Measurements from ENCODE around the gene BCAS3. TPM values are rescaled to one million over a fixed set of nuclear protein-coding genes. Genes with fewer than 3 reads are reported as not detected.
"Not testable (repeated sequence)": the region's sequence is repeated elsewhere in the genome, so short reads cannot be mapped to it uniquely, and the experiment has no call there.

Gene BCAS3
- total RNA-seq, 1 donor from 2014 or later = 9.5 TPM

GRCh38 chr17:61352781-61353491 is 675.3 kb downstream of the BCAS3 start:
- Mint-ChIP-seq H3K9me3 (no peaks in the 10 kb centered on the region), H3K27me3 (no peaks in the 10 kb centered on the region), H3K36me3 (ENCODE audit: low read depth) (no peaks in the 10 kb centered on the region), H3K27ac (no peak overlapping the region), H3K4me1 (no peaks in the 10 kb centered on the region), H3K4me3 (no peak overlapping the region)
- DNase-seq = no peak
- intact Hi-C loops (cut with micrococcal nuclease) = no loop called here

GRCh38 chr17:61353615-61354014 is 676.0 kb downstream of the BCAS3 start:
- no peak for DNase-seq
- intact Hi-C loops (cut with micrococcal nuclease) = no loop called here
- no peaks in the 10 kb centered on the region for H3K27me3 Mint-ChIP-seq
- H3K9me3 Mint-ChIP-seq = no peaks in the 10 kb centered on the region
- H3K4me3 Mint-ChIP-seq = no peak overlapping the region
- no peak overlapping the region for H3K27ac Mint-ChIP-seq
- H3K4me1 Mint-ChIP-seq = no peaks in the 10 kb centered on the region
- H3K36me3 Mint-ChIP-seq (ENCODE audit: low read depth) = no peaks in the 10 kb centered on the region

GRCh38 chr17:61354895-61355874 is 677.5 kb downstream of the BCAS3 start:
- no peak for DNase-seq
- H3K9me3 Mint-ChIP-seq = no peaks in the 10 kb centered on the region
- no peak overlapping the region for H3K27ac Mint-ChIP-seq
- no peaks in the 10 kb centered on the region for H3K4me1 Mint-ChIP-seq
- intact Hi-C loops (cut with micrococcal nuclease) = no loop called here
- no peaks in the 10 kb centered on the region for H3K27me3 Mint-ChIP-seq
- H3K36me3 Mint-ChIP-seq (ENCODE audit: low read depth) = no peaks in the 10 kb centered on the region
- no peak overlapping the region for H3K4me3 Mint-ChIP-seq

- H3K4me3 Mint-ChIP-seq; H3K27ac Mint-ChIP-seq; H3K27me3 Mint-ChIP-seq; H3K4me1 Mint-ChIP-seq; H3K36me3 Mint-ChIP-seq (ENCODE audit: low read depth); H3K9me3 Mint-ChIP-seq; intact Hi-C loops (cut with micrococcal nuclease); DNase-seq: not testable (repeated sequence)
Measured at GRCh38 chr17:61357061-61357460, 679.4 kb downstream of the BCAS3 start.

- H3K27me3 Mint-ChIP-seq; H3K4me3 Mint-ChIP-seq; H3K27ac Mint-ChIP-seq; H3K9me3 Mint-ChIP-seq; DNase-seq; intact Hi-C loops (cut with micrococcal nuclease); H3K36me3 Mint-ChIP-seq (ENCODE audit: low read depth); H3K4me1 Mint-ChIP-seq: not testable (repeated sequence)
Measured at GRCh38 chr17:61359513-61359912, 681.9 kb downstream of the BCAS3 start.

GRCh38 chr17:61360318-61360943 is 682.8 kb downstream of the BCAS3 start:
- Mint-ChIP-seq H3K9me3 (no peaks in the 10 kb centered on the region), H3K27me3 (no peaks in the 10 kb centered on the region), H3K36me3 (ENCODE audit: low read depth) (no peaks in the 10 kb centered on the region), H3K27ac (no peak overlapping the region), H3K4me3 (no peak overlapping the region), H3K4me1 (no peaks in the 10 kb centered on the region)
- intact Hi-C loops (cut with micrococcal nuclease) = no loop called here
- no peak for DNase-seq

- intact Hi-C loops (cut with micrococcal nuclease) = no loop called here
- Mint-ChIP-seq H3K4me1 (no peaks in the 10 kb centered on the region), H3K4me3 (no peak overlapping the region)
Measured at GRCh38 chr17:61361084-61361483, 683.4 kb downstream of the BCAS3 start.

GRCh38 chr17:61362396-61362795 is 684.7 kb downstream of the BCAS3 start:
- intact Hi-C loops (cut with micrococcal nuclease) = no loop called here
- H3K27ac Mint-ChIP-seq = no peak overlapping the region
- H3K4me1 Mint-ChIP-seq = no peaks in the 10 kb centered on the region
- no peaks in the 10 kb centered on the region for H3K27me3 Mint-ChIP-seq
- H3K9me3 Mint-ChIP-seq = no peaks in the 10 kb centered on the region
- DNase-seq = no peak
- no peak overlapping the region for H3K4me3 Mint-ChIP-seq
- H3K36me3 Mint-ChIP-seq (ENCODE audit: low read depth) = no peaks in the 10 kb centered on the region

More at GRCh38 chr17:61361084-61361483, 683.4 kb downstream of the BCAS3 start:
- no peaks in the 10 kb centered on the region for H3K27me3 Mint-ChIP-seq
- no peak for DNase-seq
- H3K9me3 Mint-ChIP-seq = no peaks in the 10 kb centered on the region
- no peak overlapping the region for H3K27ac Mint-ChIP-seq
- H3K36me3 Mint-ChIP-seq (ENCODE audit: low read depth) = no peaks in the 10 kb centered on the region

GRCh38 chr17:61362852-61363600 is 685.4 kb downstream of the BCAS3 start:
- H3K9me3 Mint-ChIP-seq = no peaks in the 10 kb centered on the region
- H3K27ac Mint-ChIP-seq = no peak overlapping the region
- H3K4me1 Mint-ChIP-seq = no peaks in the 10 kb centered on the region
- intact Hi-C loops (cut with micrococcal nuclease) = no loop called here
- DNase-seq = no peak
- no peaks in the 10 kb centered on the region for H3K27me3 Mint-ChIP-seq
- H3K4me3 Mint-ChIP-seq = no peak overlapping the region
- no peaks in the 10 kb centered on the region for H3K36me3 Mint-ChIP-seq (ENCODE audit: low read depth)

GRCh38 chr17:61363601-61364462 is 686.2 kb downstream of the BCAS3 start:
- H3K4me1 Mint-ChIP-seq = no peaks in the 10 kb centered on the region
- H3K36me3 Mint-ChIP-seq (ENCODE audit: low read depth) = no peaks in the 10 kb centered on the region
- H3K27ac Mint-ChIP-seq = no peak overlapping the region
- intact Hi-C loops (cut with micrococcal nuclease) = no loop called here
- no peak overlapping the region for H3K4me3 Mint-ChIP-seq
- H3K27me3 Mint-ChIP-seq = no peaks in the 10 kb centered on the region
- no peaks in the 10 kb centered on the region for H3K9me3 Mint-ChIP-seq
- DNase-seq = no peak

GRCh38 chr17:61364463-61364846 is 686.8 kb downstream of the BCAS3 start:
- DNase-seq = no peak
- no peak overlapping the region for H3K27ac Mint-ChIP-seq
- no peak overlapping the region for H3K4me3 Mint-ChIP-seq
- no peaks in the 10 kb centered on the region for H3K4me1 Mint-ChIP-seq
- no peaks in the 10 kb centered on the region for H3K27me3 Mint-ChIP-seq
- intact Hi-C loops (cut with micrococcal nuclease) = no loop called here
- H3K9me3 Mint-ChIP-seq = no peaks in the 10 kb centered on the region
- no peaks in the 10 kb centered on the region for H3K36me3 Mint-ChIP-seq (ENCODE audit: low read depth)

- Mint-ChIP-seq H3K27ac (no peak overlapping the region), H3K36me3 (ENCODE audit: low read depth) (no peaks in the 10 kb centered on the region), H3K4me1 (no peaks in the 10 kb centered on the region), H3K9me3 (no peaks in the 10 kb centered on the region), H3K4me3 (no peak overlapping the region), H3K27me3 (no peaks in the 10 kb centered on the region)
- DNase-seq = no peak
- intact Hi-C loops (cut with micrococcal nuclease) = no loop called here
Measured at GRCh38 chr17:61366076-61366714, 688.5 kb downstream of the BCAS3 start.
